HG03097 (cell line): Measurements from ENCODE around the gene BRD2.
A peak's percentile ranks its signal among the peaks of the same experiment; 100 is the strongest.

ENCODE experiments used
- ATAC-seq: cut with Tn5 transposase; IDR thresholded peaks from one replicate; pipeline ENCODE4 v1.9.1; 2021; ENCODE audit not compliant: unreplicated experiment, low FRiP score

The BRD2 gene

GRCh38 chr6:32947552-32948465, 20.6 kb upstream of the BRD2 start:
- ATAC-seq: no peak

- ATAC-seq: no peak
Measured at GRCh38 chr6:32949113-32949512, 19.3 kb upstream of the BRD2 start.

- no peak for ATAC-seq
Measured at GRCh38 chr6:32950010-32950409, 18.4 kb upstream of the BRD2 start.

GRCh38 chr6:32950449-32950848, 17.9 kb upstream of the BRD2 start:
- ATAC-seq: no peak

GRCh38 chr6:32952817-32953739, 15.3 kb upstream of the BRD2 start, which contains the start of gene HLA-DMA:
Gene HLA-DMA (minus strand): TSS chr6:32953097. CDS start chr6:32953036, 61 bp downstream.
- ATAC-seq: peak; percentile 80

- ATAC-seq: no peak
Measured at GRCh38 chr6:32953775-32954174, 14.6 kb upstream of the BRD2 start.

GRCh38 chr6:32954267-32954666, 14.1 kb upstream of the BRD2 start:
- ATAC-seq: no peak

- no peak for ATAC-seq
Measured at GRCh38 chr6:32954986-32955802, 13.2 kb upstream of the BRD2 start.

GRCh38 chr6:32956176-32956575, 12.2 kb upstream of the BRD2 start:
- ATAC-seq: no peak

- ATAC-seq: no peak
Measured at GRCh38 chr6:32960563-32960962, 7.8 kb upstream of the BRD2 start.

- ATAC-seq: no peak
Measured at GRCh38 chr6:32962213-32962826, 6.1 kb upstream of the BRD2 start.

- ATAC-seq: no peak
Measured at GRCh38 chr6:32963866-32964265, 4.5 kb upstream of the BRD2 start.

- no peak for ATAC-seq
Measured at GRCh38 chr6:32964776-32965175, 3.6 kb upstream of the BRD2 start.

GRCh38 chr6:32967151-32968091, 973 bp upstream of the BRD2 start:
- no peak for ATAC-seq

- ATAC-seq: no peak
Measured at GRCh38 chr6:32968867-32969684, 682 bp downstream of the BRD2 start.

- no peak for ATAC-seq
Measured at GRCh38 chr6:32969685-32970412, 1.5 kb downstream of the BRD2 start.

- ATAC-seq: no peak
Measured at GRCh38 chr6:32970413-32971241, 2.2 kb downstream of the BRD2 start.
